K562 (cell line): ENCODE measurements around the gene GTF3C6. TPM values are rescaled to one million over a fixed set of nuclear protein-coding genes. Genes with fewer than 3 reads are reported as not detected.

Source experiments
- ARID1B ChIP-seq: fragments of 450-650 bp; IDR thresholded peaks from 2 replicates; pipeline ENCODE4 v1.6.1; 2016; ENCODE audit warnings: antibody characterized with exemption, mild to moderate bottlenecking, inconsistent platforms
- ARNT ChIP-seq, 2 experiments: fragments of 450-650 bp; IDR thresholded peaks; 2 replicates each; pipeline ENCODE4 v1.6.1; 2016; ENCODE audit warnings: mild to moderate bottlenecking in 1 of 2
- CHD2 ChIP-seq: IDR thresholded peaks from 2 replicates; pipeline ENCODE4 v1.6.1; 2011; ENCODE audit warnings: low read depth, low read length
- DPF2 ChIP-seq: fragments of 450-650 bp; IDR thresholded peaks from 2 replicates; pipeline ENCODE4 v1.6.1; 2016
- ETS2 ChIP-seq: IDR thresholded peaks from 2 replicates; pipeline ENCODE4 v1.6.1; 2016; ENCODE audit warnings: borderline replicate concordance, missing genetic modification characterization, mild to moderate bottlenecking, moderate library complexity, missing compliant biosample characterization; ENCODE audit not compliant: poor library complexity, severe bottlenecking
- FOSL1 ChIP-seq: fragments of 200-800 bp; sonication (Bioruptor generic); conservative IDR thresholded peaks from 2 replicates; pipeline ENCODE4 v1.6.1; 2016; ENCODE audit warnings: missing genetic modification characterization, missing compliant biosample characterization
- FOXJ2 ChIP-seq: fragments of 200-800 bp; sonication (Bioruptor generic); IDR thresholded peaks from 2 replicates; pipeline ENCODE4 v1.6.1; 2016; ENCODE audit warnings: missing genetic modification characterization, missing compliant biosample characterization
- FOXJ3 ChIP-seq: sonication (generic); formaldehyde crosslinking; IDR thresholded peaks from 2 replicates; pipeline ENCODE4 v1.4.0; 2020; ENCODE audit warnings: mild to moderate bottlenecking, missing genetic modification reagents
- JUN ChIP-seq, 2 experiments: sonication (generic) in 1 of 2; formaldehyde crosslinking in 1 of 2; IDR thresholded peaks; 2 replicates each; pipeline versions ENCODE4 v1.6.1 to v1.8.0; 2012 to 2022; ENCODE audit warnings: borderline replicate concordance in 2 of 2, mild to moderate bottlenecking in 2 of 2, improper control_type of control experiment in 1 of 2, low read depth in 1 of 2, low read length in 1 of 2, missing genetic modification reagents in 1 of 2
- JUND ChIP-seq, 2 experiments: IDR thresholded peaks; 2 replicates in 1 of 2; 3 replicates in 1 of 2; pipeline ENCODE4 v1.6.1; 2011; ENCODE audit warnings: borderline replicate concordance in 2 of 2, low read depth in 2 of 2, low read length in 2 of 2, improper control_type of control experiment in 1 of 2, missing biosample characterization in 1 of 2, missing genetic modification characterization in 1 of 2, missing genetic modification reagents in 1 of 2
- KDM5B ChIP-seq: fragments of 200-600 bp; sonication (generic); IDR thresholded peaks from 2 replicates; pipeline ENCODE4 v1.6.1; 2012; ENCODE audit warnings: low read depth, mild to moderate bottlenecking, moderate library complexity, low read length, control low read depth, inconsistent platforms; ENCODE audit not compliant: insufficient replicate concordance
- MAFG ChIP-seq: fragments of 450-650 bp; conservative IDR thresholded peaks from 2 replicates; pipeline ENCODE4 v1.6.1; 2016; ENCODE audit warnings: missing genetic modification characterization, missing compliant biosample characterization
- MAFK ChIP-seq: IDR thresholded peaks from 2 replicates; pipeline ENCODE4 v1.6.1; 2011; ENCODE audit warnings: low read length, improper control_type of control experiment
- MECOM ChIP-seq: fragments of 250-450 bp; sonication (Bioruptor Pico); IDR thresholded peaks from 2 replicates; pipeline ENCODE4 v1.8.0; 2022; ENCODE audit warnings: inconsistent platforms
- NCOA1 ChIP-seq: fragments of 450-650 bp; IDR thresholded peaks from 2 replicates; pipeline ENCODE4 v1.6.1; 2016; ENCODE audit warnings: low read depth
- NCOR1 ChIP-seq: fragments of 450-650 bp; IDR thresholded peaks from 2 replicates; pipeline ENCODE4 v1.6.1; 2016; ENCODE audit warnings: mild to moderate bottlenecking, moderate library complexity
- NFE2 ChIP-seq: IDR thresholded peaks from 2 replicates; pipeline ENCODE4 v1.6.1; 2014; ENCODE audit warnings: antibody characterized with exemption, low read depth
- PCBP2 ChIP-seq: fragments of 200-400 bp; formaldehyde crosslinking; IDR thresholded peaks from 2 replicates; pipeline ENCODE4 v1.6.1; 2018; ENCODE audit warnings: low read length, low read depth, mild to moderate bottlenecking, moderate library complexity; ENCODE audit not compliant: poor library complexity, severe bottlenecking
- POLR2AphosphoS2 ChIP-seq: IDR thresholded peaks from 2 replicates; pipeline ENCODE4 v1.6.1; 2012; ENCODE audit warnings: low read length, improper control_type of control experiment
- RBM17 ChIP-seq: fragments of 200-400 bp; formaldehyde crosslinking; IDR thresholded peaks from 2 replicates; pipeline ENCODE4 v1.6.1; 2017; ENCODE audit warnings: low read depth, mild to moderate bottlenecking, low read length, borderline replicate concordance
- RFX1 ChIP-seq: fragments of 450-650 bp; IDR thresholded peaks from 2 replicates; pipeline ENCODE4 v1.6.1; 2016; ENCODE audit warnings: mild to moderate bottlenecking, moderate library complexity
- SMARCC2 ChIP-seq: fragments of 450-650 bp; IDR thresholded peaks from 2 replicates; pipeline ENCODE4 v1.6.1; 2017; ENCODE audit warnings: antibody characterized with exemption, moderate library complexity, mild to moderate bottlenecking, low read depth
- polyA plus RNA-seq, 8 experiments: library from polyadenylated mRNA; depleted of rRNA in 4 of 8; stranded (reverse) in 5 of 8; unstranded in 3 of 8; fragments of >200 nt; fragmentation: Nextera tagmentation in 2 of 8; fragmentation: Illumina TruSeq in 1 of 8; extraction: Ambion mirVana in 2 of 8; extraction: Trizol in 1 of 8; gene quantifications; 2 replicates each; pipeline versions ENCODE4 v1.2.1 to v1.2.3, GENCODE V29; 2011 to 2014; ENCODE audit warnings: inconsistent platforms in 1 of 8, missing spikeins in 1 of 8
- total RNA-seq, 7 experiments: library from RNA; depleted of rRNA in 6 of 7; stranded (reverse); fragments of >200 nt in 6 of 7; fragmentation: Illumina TruSeq in 2 of 7; extraction: Trizol in 2 of 7; gene quantifications; 2 replicates each; pipeline versions ENCODE4 v1.2.1 to v1.2.3, GENCODE V29; 2011 to 2021; ENCODE audit warnings: low replicate concordance in 1 of 7
- TF ChIP-seq, protein P1 (sequence below): sonication (generic); IDR thresholded peaks from 2 replicates; pipeline ENCODE4 v1.6.1; 2016
- TF ChIP-seq, protein P2 (sequence below), 2 experiments: fragments of 450-650 bp in 1 of 2; sonication (generic) in 1 of 2; formaldehyde crosslinking in 1 of 2; IDR thresholded peaks in 1 of 2; conservative IDR thresholded peaks in 1 of 2; 2 replicates each; pipeline versions ENCODE4 v1.6.1 to v1.8.1; 2016 to 2023; ENCODE audit warnings: mild to moderate bottlenecking in 2 of 2, moderate library complexity in 2 of 2, inconsistent platforms in 1 of 2, missing genetic modification reagents in 1 of 2

Gene GTF3C6
- total and polyA plus RNA-seq, 9 of the 15 experiments (the other 6 are each of a cell fraction or from before 2014, with no cell fraction given) = 37.6 to 140 (median 111) TPM

DNA sequence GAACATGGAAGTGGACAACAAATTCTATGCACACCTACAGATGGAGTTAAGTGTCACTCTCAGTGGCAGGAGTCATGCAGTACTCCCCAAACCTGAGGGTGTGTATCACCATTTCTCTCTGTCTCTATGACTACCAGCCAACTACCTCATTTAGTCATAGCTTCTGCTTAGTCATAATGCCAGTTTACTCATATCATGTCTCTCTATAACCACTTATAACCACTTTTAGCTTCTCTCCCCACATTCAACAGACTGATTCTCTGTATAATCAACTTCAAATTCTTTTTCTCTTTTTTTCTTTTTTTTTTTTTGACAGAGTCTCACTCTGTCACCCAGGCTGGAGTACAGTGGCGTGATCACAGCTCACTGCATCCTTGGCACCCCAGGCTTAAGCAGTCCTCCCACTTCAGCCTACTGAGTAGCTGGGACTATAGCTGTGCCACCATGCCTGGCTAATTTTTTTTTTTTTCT, 13.8 kb upstream of the GTF3C6 start (continued):
- TF ChIP-seq JUN (IDR thresholded peaks at IDR 0.05; ENCODE audit: borderline replicate concordance, low read depth, low read length) = 0 out of 2 replicates have a peak, but pooled peaks have one; percentile 33
- TF ChIP-seq JUN (CRISPR knock-in tag; IDR thresholded peaks at IDR 0.05; ENCODE audit: borderline replicate concordance) = peak; percentile 48; the same call in 1 of the 2 replicates
- peak; percentile 86 for TF ChIP-seq RFX1
- no peak for TF ChIP-seq CHD2
- peak; percentile 71 for TF ChIP-seq MAFK
- TF ChIP-seq RBM17 = no peak
- TF ChIP-seq POLR2AphosphoS2 = no peak
- 0 out of 2 replicates have a peak, but pooled peaks have one; percentile 24 for TF ChIP-seq SMARCC2
- TF ChIP-seq FOXJ2 (tag) = peak; percentile 71
- TF ChIP-seq, protein P1, sequence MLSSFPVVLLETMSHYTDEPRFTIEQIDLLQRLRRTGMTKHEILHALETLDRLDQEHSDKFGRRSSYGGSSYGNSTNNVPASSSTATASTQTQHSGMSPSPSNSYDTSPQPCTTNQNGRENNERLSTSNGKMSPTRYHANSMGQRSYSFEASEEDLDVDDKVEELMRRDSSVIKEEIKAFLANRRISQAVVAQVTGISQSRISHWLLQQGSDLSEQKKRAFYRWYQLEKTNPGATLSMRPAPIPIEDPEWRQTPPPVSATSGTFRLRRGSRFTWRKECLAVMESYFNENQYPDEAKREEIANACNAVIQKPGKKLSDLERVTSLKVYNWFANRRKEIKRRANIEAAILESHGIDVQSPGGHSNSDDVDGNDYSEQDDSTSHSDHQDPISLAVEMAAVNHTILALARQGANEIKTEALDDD = peak; percentile 78
- TF ChIP-seq KDM5B = no peak
- TF ChIP-seq PCBP2 = no peak
- TF ChIP-seq ARNT (IDR thresholded peaks at IDR 0.05) = no peak
- no peak for TF ChIP-seq NCOR1
- peak; percentile 50 for TF ChIP-seq MAFG (tag)
- TF ChIP-seq MECOM = no peak
- peak; percentile 82 for TF ChIP-seq NFE2
- TF ChIP-seq ETS2 = no peak
- TF ChIP-seq JUND (IDR thresholded peaks at IDR 0.05; ENCODE audit: borderline replicate concordance, low read depth, low read length) = peak; percentile 34; the same call in 1 of the 2 replicates
- TF ChIP-seq JUND (tag; IDR thresholded peaks at IDR 0.05; ENCODE audit: borderline replicate concordance, low read depth, low read length) = peak; percentile 56; the same call in 2 of the 3 replicates
- TF ChIP-seq FOXJ3 (CRISPR knock-in tag) = peak; percentile 72; the same call in 1 of the 2 replicates
- TF ChIP-seq, protein P2, sequence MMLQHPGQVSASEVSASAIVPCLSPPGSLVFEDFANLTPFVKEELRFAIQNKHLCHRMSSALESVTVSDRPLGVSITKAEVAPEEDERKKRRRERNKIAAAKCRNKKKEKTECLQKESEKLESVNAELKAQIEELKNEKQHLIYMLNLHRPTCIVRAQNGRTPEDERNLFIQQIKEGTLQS (IDR thresholded peaks at IDR 0.05) = peak; percentile 72
- TF ChIP-seq, protein P2 (CRISPR knock-in tag; conservative IDR thresholded peaks at IDR 0.05) = no peak
- TF ChIP-seq FOSL1 (tag) = peak; percentile 92
- TF ChIP-seq ARID1B = peak; percentile 33; the same call in 1 of the 2 replicates
- no peak for TF ChIP-seq NCOA1
- TF ChIP-seq DPF2 = peak; percentile 43; the same call in 1 of the 2 replicates
